Measurements from ENCODE around the gene DNAJC4. TPM values are rescaled to one million over a fixed set of nuclear protein-coding genes. Genes with fewer than 3 reads are reported as not detected.

Gene DNAJC4
- polyA plus RNA-seq, 2 of the 4 experiments (the other 2 are of a cell fraction), result 9.8 to 16.2 TPM

DNA sequence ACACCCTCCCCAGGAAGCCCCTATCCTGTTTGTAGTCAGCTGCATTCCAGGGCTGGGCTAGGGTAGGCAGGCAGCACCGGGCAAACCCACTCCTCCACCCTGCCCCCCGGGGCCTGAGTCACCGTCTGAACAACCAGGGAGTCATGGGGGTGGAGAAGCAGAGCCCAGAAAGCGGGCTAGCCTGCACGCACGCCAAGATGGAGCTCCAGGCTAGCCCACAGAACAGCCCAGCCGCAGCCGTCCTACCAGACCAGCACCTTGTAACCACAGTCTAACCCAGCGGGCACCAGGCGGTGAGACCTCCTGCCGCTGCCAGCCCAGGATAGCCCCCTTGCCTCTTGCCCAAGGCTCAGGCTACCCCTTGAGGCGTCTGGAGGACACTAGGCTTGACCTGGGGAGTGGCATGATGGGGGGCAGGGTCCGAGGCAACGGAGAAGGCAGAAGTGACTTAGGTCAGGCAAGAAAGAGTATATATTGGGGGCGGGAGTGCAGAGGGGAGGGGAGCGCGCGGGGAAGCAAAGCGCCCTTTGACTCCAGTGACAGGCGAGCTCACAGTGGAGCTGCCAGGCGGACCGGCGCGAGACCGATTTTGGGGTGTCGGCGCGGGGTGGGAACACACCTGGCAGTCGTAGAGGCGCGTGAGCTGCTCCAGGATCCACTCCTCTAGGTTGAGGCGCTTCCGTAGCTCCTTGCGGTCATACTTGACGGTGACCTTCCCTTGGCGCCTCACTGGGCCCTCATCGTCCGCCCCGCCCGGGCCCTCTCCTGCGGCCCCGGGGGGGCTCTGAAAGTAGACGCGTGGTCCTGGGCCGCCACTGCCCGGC is 15.7 kb downstream of the DNAJC4 start:
- Histone ChIP-seq H3K4me3 (peak overlapping the region; percentile 84), H3K9me3 (no peaks in the 10 kb centered on the region), H3K4me2 (peak overlapping the region; percentile 100), H3K27ac (peak overlapping the region; percentile 99 to 100), H3K4me1 (peaks cover 45% of the 10 kb centered on the region)
- ATAC-seq, result peak; percentile 6 to 12; a peak in 5 of 6 replicates
- FAIRE-seq, result no peak
- ChIA-PET POLR2A (interaction anchor here (1.1 to 6.0 kb wide), 5 partner anchors 24 to 60 kb away, joined by 3 to 53 read pairs (median 10); partner anchors contain the start of genes ESRRA and STIP1), CTCF (interaction anchor here (0.8 to 12.2 kb wide), 12 partner anchors 10 to 109 kb away, joined by 3 to 220 read pairs (median 5); partner anchors contain the start of genes BAD, CATSPERZ, ESRRA and NUDT22)
- DNase-seq (ENCODE audit: low read depth in 1 of 2, low spot score in 1 of 2), result peak; percentile 88 to 91
- WGBS (ENCODE audit: missing lambda C conversion rate), result under 1% methylated on average over 28 of the region's 46 CpGs
- TF ChIP-seq TFCP2L1 (CRISPR knock-in tag; IDR thresholded peaks at IDR 0.05) (no peak), HDAC2 (IDR thresholded peaks at IDR 0.05) (no peak), CBX8 (IDR thresholded peaks at IDR 0.05) (no peak), ZFP36 (IDR thresholded peaks at IDR 0.05; ENCODE audit: borderline replicate concordance, partially characterized antibody) (no peak), SREBF2 (IDR thresholded peaks at IDR 0.05) (no peak), MYC (IDR thresholded peaks at IDR 0.05; ENCODE audit: borderline replicate concordance, low read length) (no peak), BHLHE40 (IDR thresholded peaks at IDR 0.05; ENCODE audit: low read depth, low read length) (no peak), KDM5A (IDR thresholded peaks at IDR 0.05) (no peak), GATA3 (IDR thresholded peaks at IDR 0.05; ENCODE audit: borderline replicate concordance) (peak; percentile 56; the same call in 1 of the 2 replicates), EP300 (IDR thresholded peaks at IDR 0.05) (no peak), RNF2 (IDR thresholded peaks at IDR 0.05; ENCODE audit: borderline replicate concordance, low read depth) (no peak), POLR2A (IDR thresholded peaks at IDR 0.05; ENCODE audit: low read length) (peak; percentile 92), RARB (CRISPR knock-in tag; IDR thresholded peaks at IDR 0.05) (no peak), POLR2AphosphoS2 (conservative IDR thresholded peaks at IDR 0.05; ENCODE audit: low read length) (no peak), KDM1A (IDR thresholded peaks at IDR 0.05; ENCODE audit: low read depth) (no peak), ZC3H11A (IDR thresholded peaks at IDR 0.05) (no peak), TP53 (CRISPR knock-in tag; IDR thresholded peaks at IDR 0.05) (peak; percentile 50; the same call in 1 of the 2 replicates), MAZ (IDR thresholded peaks at IDR 0.05; ENCODE audit: borderline replicate concordance, low read depth, low read length) (no peak), CBX2 (IDR thresholded peaks at IDR 0.05; ENCODE audit: borderline replicate concordance, low read depth) (no peak), MAFK (IDR thresholded peaks at IDR 0.05; ENCODE audit: partially characterized antibody) (no peak), SMC3 (IDR thresholded peaks at IDR 0.05) (no peak), CHD4 (IDR thresholded peaks at IDR 0.05; ENCODE audit: borderline replicate concordance) (no peak), HOXB5 (CRISPR knock-in tag; IDR thresholded peaks at IDR 0.05) (no peak), FOXS1 (CRISPR knock-in tag; IDR thresholded peaks at IDR 0.05) (no peak), NR3C1 (IDR thresholded peaks at IDR 0.05) (no peak), FOSL2 (IDR thresholded peaks at IDR 0.05) (peak; percentile 47; the same call in 1 of the 2 replicates), FOSL2 (CRISPR knock-in tag; IDR thresholded peaks at IDR 0.05) (peak; percentile 94), FOSB (CRISPR knock-in tag; IDR thresholded peaks at IDR 0.05) (no peak)
- TF ChIP-seq, protein P1, sequence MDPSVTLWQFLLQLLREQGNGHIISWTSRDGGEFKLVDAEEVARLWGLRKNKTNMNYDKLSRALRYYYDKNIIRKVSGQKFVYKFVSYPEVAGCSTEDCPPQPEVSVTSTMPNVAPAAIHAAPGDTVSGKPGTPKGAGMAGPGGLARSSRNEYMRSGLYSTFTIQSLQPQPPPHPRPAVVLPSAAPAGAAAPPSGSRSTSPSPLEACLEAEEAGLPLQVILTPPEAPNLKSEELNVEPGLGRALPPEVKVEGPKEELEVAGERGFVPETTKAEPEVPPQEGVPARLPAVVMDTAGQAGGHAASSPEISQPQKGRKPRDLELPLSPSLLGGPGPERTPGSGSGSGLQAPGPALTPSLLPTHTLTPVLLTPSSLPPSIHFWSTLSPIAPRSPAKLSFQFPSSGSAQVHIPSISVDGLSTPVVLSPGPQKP (IDR thresholded peaks at IDR 0.05; ENCODE audit: low read depth, low read length), result no peak
- TF ChIP-seq, protein P2, sequence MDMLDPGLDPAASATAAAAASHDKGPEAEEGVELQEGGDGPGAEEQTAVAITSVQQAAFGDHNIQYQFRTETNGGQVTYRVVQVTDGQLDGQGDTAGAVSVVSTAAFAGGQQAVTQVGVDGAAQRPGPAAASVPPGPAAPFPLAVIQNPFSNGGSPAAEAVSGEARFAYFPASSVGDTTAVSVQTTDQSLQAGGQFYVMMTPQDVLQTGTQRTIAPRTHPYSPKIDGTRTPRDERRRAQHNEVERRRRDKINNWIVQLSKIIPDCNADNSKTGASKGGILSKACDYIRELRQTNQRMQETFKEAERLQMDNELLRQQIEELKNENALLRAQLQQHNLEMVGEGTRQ (IDR thresholded peaks at IDR 0.05), result no peak
- TF ChIP-seq, protein P3, sequence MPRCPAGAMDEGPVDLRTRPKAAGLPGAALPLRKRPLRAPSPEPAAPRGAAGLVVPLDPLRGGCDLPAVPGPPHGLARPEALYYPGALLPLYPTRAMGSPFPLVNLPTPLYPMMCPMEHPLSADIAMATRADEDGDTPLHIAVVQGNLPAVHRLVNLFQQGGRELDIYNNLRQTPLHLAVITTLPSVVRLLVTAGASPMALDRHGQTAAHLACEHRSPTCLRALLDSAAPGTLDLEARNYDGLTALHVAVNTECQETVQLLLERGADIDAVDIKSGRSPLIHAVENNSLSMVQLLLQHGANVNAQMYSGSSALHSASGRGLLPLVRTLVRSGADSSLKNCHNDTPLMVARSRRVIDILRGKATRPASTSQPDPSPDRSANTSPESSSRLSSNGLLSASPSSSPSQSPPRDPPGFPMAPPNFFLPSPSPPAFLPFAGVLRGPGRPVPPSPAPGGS (IDR thresholded peaks at IDR 0.05), result no peak
- TF ChIP-seq, protein P4, sequence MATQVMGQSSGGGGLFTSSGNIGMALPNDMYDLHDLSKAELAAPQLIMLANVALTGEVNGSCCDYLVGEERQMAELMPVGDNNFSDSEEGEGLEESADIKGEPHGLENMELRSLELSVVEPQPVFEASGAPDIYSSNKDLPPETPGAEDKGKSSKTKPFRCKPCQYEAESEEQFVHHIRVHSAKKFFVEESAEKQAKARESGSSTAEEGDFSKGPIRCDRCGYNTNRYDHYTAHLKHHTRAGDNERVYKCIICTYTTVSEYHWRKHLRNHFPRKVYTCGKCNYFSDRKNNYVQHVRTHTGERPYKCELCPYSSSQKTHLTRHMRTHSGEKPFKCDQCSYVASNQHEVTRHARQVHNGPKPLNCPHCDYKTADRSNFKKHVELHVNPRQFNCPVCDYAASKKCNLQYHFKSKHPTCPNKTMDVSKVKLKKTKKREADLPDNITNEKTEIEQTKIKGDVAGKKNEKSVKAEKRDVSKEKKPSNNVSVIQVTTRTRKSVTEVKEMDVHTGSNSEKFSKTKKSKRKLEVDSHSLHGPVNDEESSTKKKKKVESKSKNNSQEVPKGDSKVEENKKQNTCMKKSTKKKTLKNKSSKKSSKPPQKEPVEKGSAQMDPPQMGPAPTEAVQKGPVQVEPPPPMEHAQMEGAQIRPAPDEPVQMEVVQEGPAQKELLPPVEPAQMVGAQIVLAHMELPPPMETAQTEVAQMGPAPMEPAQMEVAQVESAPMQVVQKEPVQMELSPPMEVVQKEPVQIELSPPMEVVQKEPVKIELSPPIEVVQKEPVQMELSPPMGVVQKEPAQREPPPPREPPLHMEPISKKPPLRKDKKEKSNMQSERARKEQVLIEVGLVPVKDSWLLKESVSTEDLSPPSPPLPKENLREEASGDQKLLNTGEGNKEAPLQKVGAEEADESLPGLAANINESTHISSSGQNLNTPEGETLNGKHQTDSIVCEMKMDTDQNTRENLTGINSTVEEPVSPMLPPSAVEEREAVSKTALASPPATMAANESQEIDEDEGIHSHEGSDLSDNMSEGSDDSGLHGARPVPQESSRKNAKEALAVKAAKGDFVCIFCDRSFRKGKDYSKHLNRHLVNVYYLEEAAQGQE (IDR thresholded peaks at IDR 0.05), result no peak
- TF ChIP-seq, protein P5, sequence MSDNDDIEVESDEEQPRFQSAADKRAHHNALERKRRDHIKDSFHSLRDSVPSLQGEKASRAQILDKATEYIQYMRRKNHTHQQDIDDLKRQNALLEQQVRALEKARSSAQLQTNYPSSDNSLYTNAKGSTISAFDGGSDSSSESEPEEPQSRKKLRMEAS (IDR thresholded peaks at IDR 0.05), result peak; percentile 68
- TF ChIP-seq, protein P6, sequence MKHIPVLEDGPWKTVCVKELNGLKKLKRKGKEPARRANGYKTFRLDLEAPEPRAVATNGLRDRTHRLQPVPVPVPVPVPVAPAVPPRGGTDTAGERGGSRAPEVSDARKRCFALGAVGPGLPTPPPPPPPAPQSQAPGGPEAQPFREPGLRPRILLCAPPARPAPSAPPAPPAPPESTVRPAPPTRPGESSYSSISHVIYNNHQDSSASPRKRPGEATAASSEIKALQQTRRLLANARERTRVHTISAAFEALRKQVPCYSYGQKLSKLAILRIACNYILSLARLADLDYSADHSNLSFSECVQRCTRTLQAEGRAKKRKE (CRISPR knock-in tag; IDR thresholded peaks at IDR 0.05; ENCODE audit: low read depth), result no peak
- TF ChIP-seq, protein P7, sequence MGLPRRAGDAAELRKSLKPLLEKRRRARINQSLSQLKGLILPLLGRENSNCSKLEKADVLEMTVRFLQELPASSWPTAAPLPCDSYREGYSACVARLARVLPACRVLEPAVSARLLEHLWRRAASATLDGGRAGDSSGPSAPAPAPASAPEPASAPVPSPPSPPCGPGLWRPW (IDR thresholded peaks at IDR 0.05), result no peak

Data from A549 (cell line).